KMS-11 (cell line): ENCODE data around the gene GNAQ.

Source experiments
- H2AFZ ChIP-seq: fragments of 200-600 bp; sonication (generic); 2 replicates; pipeline ENCODE4 v1.6.1; 2016; ENCODE audit warnings: antibody characterized with exemption, mixed run types, low read depth
- H3K27ac ChIP-seq: fragments of 200-600 bp; sonication (generic); 2 replicates; pipeline ENCODE4 v1.6.1; 2016; ENCODE audit warnings: mild to moderate bottlenecking, mixed run types
- H3K27me3 ChIP-seq: fragments of 200-600 bp; sonication (generic); 2 replicates; pipeline ENCODE4 v1.6.1; 2017; ENCODE audit warnings: mild to moderate bottlenecking, low read depth, mixed run types, moderate library complexity; ENCODE audit not compliant: insufficient read depth
- H3K36me3 ChIP-seq: fragments of 200-600 bp; sonication (generic); 2 replicates; pipeline ENCODE4 v1.6.1; 2017; ENCODE audit warnings: mild to moderate bottlenecking, mixed run types; ENCODE audit not compliant: insufficient read depth
- H3K4me1 ChIP-seq: fragments of 200-600 bp; sonication (generic); 2 replicates; pipeline ENCODE4 v1.6.1; 2016; ENCODE audit warnings: mild to moderate bottlenecking, low read depth, mixed run types; ENCODE audit not compliant: poor library complexity, severe bottlenecking
- H3K4me2 ChIP-seq: fragments of 200-600 bp; sonication (generic); 2 replicates; pipeline ENCODE4 v1.7.0; 2016; ENCODE audit warnings: mild to moderate bottlenecking, mixed run types
- H3K4me3 ChIP-seq: fragments of 200-600 bp; sonication (generic); IDR thresholded peaks from 2 replicates; pipeline ENCODE4 v1.6.1; 2017; ENCODE audit warnings: low read depth, low read length, mixed read lengths; ENCODE audit not compliant: insufficient read depth
- H3K79me2 ChIP-seq: fragments of 200-600 bp; sonication (generic); 2 replicates; pipeline ENCODE4 v1.6.1; 2016; ENCODE audit warnings: low read depth, mixed run types; ENCODE audit not compliant: insufficient read depth
- H3K9ac ChIP-seq: fragments of 200-600 bp; sonication (generic); 2 replicates; pipeline ENCODE4 v1.6.1; 2016; ENCODE audit warnings: mild to moderate bottlenecking, mixed run types
- H4K20me1 ChIP-seq: fragments of 200-600 bp; sonication (generic); 2 replicates; pipeline ENCODE4 v1.6.1; 2016; ENCODE audit warnings: mild to moderate bottlenecking, mixed run types; ENCODE audit not compliant: insufficient read depth
- TF ChIP-seq, protein P1 (sequence below): fragments of 200-600 bp; sonication (generic); conservative IDR thresholded peaks from 2 replicates; pipeline ENCODE4 v1.6.1; 2017; ENCODE audit warnings: low read depth, mild to moderate bottlenecking, antibody characterized with exemption, low read length, moderate library complexity, mixed read lengths

The GNAQ gene

DNA sequence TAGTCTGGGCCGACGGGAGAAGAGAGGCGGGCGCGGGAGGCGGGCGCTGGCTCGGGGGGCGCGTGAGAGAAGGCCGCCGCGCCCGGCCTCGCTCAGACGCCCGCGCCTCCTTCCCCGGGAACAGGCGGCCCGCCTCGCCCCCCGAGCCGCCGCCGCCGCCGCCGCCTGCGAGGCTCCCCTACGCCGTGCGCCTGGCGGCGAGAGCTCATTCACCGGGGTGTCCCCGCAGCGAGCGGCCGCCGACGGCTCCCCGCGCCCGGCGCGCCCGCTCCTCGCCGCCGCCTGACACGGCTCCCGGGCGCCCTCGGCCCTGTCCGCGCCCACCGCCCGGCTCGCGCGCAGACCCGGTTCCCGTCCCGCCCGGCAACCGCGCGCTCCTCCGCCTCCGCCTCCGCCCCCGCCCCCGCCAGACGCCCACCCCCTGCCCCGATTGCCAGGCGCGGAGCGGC, at the start of gene GNAQ:
Gene GNAQ (minus strand): TSS at position 368 of the 449 bp plus-strand sequence. CDS start 576 bp downstream, outside the sequence.
- Histone ChIP-seq H3K27me3 (no peaks in the 10 kb centered on the region), H3K27ac (peak within 1 kb of the TSS; percentile 74), H3K4me2 (peak within 1 kb of the TSS; percentile 92), H2AFZ (peak within 1 kb of the TSS; percentile 93), H3K36me3 (no peaks in the 10 kb centered on the region), H3K79me2 (no peaks in the 10 kb centered on the region), H4K20me1 (no peaks in the 10 kb centered on the region), H3K4me1 (peaks cover 17% of the 10 kb centered on the region), H3K4me3 (peak within 1 kb of the TSS; percentile 60), H3K9ac (peak within 1 kb of the TSS; percentile 91)
- TF ChIP-seq, protein P1, sequence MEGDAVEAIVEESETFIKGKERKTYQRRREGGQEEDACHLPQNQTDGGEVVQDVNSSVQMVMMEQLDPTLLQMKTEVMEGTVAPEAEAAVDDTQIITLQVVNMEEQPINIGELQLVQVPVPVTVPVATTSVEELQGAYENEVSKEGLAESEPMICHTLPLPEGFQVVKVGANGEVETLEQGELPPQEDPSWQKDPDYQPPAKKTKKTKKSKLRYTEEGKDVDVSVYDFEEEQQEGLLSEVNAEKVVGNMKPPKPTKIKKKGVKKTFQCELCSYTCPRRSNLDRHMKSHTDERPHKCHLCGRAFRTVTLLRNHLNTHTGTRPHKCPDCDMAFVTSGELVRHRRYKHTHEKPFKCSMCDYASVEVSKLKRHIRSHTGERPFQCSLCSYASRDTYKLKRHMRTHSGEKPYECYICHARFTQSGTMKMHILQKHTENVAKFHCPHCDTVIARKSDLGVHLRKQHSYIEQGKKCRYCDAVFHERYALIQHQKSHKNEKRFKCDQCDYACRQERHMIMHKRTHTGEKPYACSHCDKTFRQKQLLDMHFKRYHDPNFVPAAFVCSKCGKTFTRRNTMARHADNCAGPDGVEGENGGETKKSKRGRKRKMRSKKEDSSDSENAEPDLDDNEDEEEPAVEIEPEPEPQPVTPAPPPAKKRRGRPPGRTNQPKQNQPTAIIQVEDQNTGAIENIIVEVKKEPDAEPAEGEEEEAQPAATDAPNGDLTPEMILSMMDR: no peak

DNA sequence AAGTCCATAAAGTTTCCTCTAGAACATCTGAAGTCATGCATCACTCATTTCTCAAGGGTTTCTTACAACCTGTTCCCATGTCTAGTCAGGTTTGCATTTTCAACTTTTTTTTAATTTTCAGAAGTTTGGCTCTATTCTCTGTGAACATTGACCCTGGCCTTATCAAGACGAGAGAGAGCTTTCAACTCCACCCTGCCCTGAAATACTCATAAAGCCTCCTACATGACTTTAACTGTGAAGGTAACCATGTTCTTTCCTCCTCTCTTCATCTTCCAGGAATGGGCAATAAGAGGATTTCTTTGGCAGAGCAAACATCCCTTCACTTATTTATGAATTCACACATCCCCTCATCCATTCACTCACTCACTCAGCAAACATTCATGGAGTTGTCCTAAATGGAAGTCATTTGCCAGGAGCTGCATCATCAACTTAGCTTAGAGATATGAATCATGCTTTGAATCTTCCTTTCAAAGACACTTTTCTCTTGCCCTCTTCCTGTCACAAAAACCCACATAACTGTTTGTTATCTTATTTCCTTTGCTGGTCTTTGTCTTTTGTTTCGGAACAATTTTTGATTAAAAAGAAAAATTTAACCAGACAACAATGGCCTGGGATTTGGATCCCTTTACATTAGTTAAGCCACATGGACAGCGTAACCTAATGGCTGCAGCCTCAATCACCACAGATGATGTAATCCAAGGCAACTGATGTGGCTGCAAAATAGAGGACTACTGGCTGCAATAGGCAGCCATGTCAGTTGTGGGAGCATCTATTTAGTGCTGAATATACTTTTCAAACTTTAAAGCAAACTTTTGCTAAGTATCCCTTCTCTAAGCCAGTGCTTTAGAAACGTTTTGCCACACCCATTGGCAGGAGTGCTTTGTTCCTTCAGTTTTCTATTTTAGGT, 43.0 kb upstream of the GNAQ start:
- Histone ChIP-seq H3K27me3 (no peaks in the 10 kb centered on the region), H3K4me1 (no peaks in the 10 kb centered on the region), H3K4me2 (no peak overlapping the region), H3K9ac (no peak overlapping the region), H3K27ac (no peak overlapping the region), H4K20me1 (no peaks in the 10 kb centered on the region), H2AFZ (no peak overlapping the region), H3K79me2 (no peaks in the 10 kb centered on the region), H3K36me3 (no peaks in the 10 kb centered on the region; the same call in 1 of the 2 replicates), H3K4me3 (no peak overlapping the region)
- TF ChIP-seq, protein P1: no peak

DNA sequence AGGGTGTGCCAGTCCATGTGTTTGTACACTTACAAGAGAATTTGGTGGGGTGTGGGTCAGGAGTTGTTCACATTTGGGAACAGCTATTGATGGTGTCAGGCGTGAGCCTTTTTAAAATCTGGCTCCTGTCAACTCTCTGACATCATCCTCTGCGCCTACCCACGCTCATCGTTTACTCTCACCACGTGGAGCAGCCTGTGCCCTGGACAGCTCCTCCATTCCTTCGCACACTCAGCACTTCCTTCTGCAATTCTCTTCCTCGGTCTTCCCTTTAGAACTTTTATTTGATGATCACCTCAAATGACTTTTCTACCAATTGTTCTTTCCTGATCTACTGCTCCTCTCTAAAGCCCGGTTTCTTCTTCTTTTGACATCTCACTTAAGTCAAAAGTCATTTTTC, 42.1 kb upstream of the GNAQ start:
- Histone ChIP-seq H3K9ac (no peak overlapping the region), H3K4me2 (no peak overlapping the region), H2AFZ (no peak overlapping the region), H4K20me1 (no peaks in the 10 kb centered on the region), H3K27me3 (no peaks in the 10 kb centered on the region), H3K79me2 (no peaks in the 10 kb centered on the region), H3K36me3 (no peaks in the 10 kb centered on the region; the same call in 1 of the 2 replicates), H3K27ac (no peak overlapping the region), H3K4me3 (no peak overlapping the region), H3K4me1 (no peaks in the 10 kb centered on the region)
- TF ChIP-seq, protein P1: no peak

DNA sequence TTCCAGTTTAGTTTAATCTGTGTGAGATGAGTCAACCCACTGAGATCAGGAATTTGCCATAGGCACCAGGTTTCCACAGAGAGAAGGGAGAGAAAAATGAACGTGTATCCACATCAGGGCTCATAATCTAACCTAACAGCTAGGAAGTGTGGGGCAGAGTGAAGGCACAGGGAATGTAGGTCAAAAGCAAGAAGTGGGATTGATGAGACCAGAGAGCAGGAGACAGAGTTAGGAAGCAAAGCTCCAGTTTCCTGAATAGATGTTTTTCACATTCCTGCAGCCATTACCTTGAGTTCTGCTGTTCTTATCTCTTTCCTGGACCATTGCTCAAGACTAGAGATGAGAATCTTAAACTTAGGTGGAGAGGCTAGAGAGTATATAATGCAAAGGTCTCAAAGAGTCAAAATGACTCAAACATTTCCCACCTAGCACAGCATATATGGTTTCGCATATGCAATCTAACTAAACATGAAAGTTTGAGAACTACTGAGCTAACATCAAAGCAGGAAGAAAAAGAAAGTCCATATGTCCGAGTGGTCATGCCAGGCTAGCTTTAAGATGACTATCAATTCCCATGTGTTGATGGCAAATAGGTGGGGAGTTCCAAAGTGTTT, 41.1 kb upstream of the GNAQ start:
- Histone ChIP-seq H2AFZ (no peak overlapping the region), H4K20me1 (no peaks in the 10 kb centered on the region)
- TF ChIP-seq, protein P1: no peak

More for the DNA sequence above, 41.1 kb upstream of the GNAQ start:
- Histone ChIP-seq H3K9ac (no peak overlapping the region), H3K4me1 (no peaks in the 10 kb centered on the region), H3K4me2 (no peak overlapping the region), H3K4me3 (no peak overlapping the region), H3K79me2 (no peaks in the 10 kb centered on the region), H3K27ac (no peak overlapping the region), H3K36me3 (no peaks in the 10 kb centered on the region; the same call in 1 of the 2 replicates), H3K27me3 (no peaks in the 10 kb centered on the region)
